HG03025 (cell line): Measurements from ENCODE around the gene ROR2.

ENCODE experiments used
- ATAC-seq: cut with Tn5 transposase; IDR thresholded peaks from one replicate; pipeline ENCODE4 v1.9.1; 2021; ENCODE audit warnings: mild to moderate bottlenecking, moderate library complexity; ENCODE audit not compliant: unreplicated experiment, low FRiP score

The ROR2 gene

DNA sequence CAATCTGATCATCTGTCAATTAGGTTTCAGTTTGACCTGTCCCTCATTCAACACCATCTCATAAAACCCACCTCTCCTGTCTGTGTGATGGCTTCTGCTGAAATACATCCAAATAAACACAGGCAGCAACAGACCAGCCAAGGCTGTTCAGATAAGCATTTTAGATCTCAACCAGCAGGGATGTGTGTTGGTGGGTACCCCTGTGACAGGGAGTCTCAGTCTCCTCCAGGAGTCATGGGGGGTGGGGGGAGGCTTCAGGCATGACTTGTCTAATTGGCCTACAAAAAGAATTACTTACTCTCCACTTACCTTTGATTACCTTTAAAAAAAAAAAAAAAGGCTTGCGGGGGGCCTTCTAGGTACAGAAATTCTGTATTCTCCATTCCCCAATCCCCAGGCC lies 65.9 kb downstream of the ROR2 start:
- no peak for ATAC-seq

DNA sequence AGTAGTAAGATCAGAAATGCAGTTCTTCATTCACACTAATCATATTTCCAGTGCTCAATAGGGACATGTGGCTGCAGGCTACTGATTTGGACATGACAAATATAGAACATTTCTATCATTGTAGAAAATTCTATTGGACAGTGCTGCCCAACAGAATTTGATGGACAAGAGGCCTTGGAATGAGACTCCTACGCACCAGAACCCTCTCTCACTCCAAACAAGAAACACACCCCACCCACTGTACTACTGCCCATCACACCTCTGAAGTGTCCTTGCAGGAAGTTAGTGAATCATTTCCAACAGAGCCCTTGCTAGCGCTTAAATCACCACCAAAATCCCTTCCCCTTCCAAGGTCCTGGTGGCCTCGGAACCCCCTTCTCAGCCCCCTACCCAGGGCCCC lies 66.5 kb downstream of the ROR2 start:
- no peak for ATAC-seq

GRCh38 chr9:91882627-91883026 lies 67.4 kb downstream of the ROR2 start:
- ATAC-seq, result no peak

GRCh38 chr9:91880378-91880972 lies 69.6 kb downstream of the ROR2 start:
- ATAC-seq, result no peak

- no peak for ATAC-seq
Observed at GRCh38 chr9:91879231-91879630, 70.8 kb downstream of the ROR2 start.

GRCh38 chr9:91873637-91874051 lies 76.4 kb downstream of the ROR2 start:
- no peak for ATAC-seq

GRCh38 chr9:91868732-91869391 lies 81.2 kb downstream of the ROR2 start:
- no peak for ATAC-seq

- ATAC-seq, result no peak
Observed at GRCh38 chr9:91867740-91868139, 82.3 kb downstream of the ROR2 start.

DNA sequence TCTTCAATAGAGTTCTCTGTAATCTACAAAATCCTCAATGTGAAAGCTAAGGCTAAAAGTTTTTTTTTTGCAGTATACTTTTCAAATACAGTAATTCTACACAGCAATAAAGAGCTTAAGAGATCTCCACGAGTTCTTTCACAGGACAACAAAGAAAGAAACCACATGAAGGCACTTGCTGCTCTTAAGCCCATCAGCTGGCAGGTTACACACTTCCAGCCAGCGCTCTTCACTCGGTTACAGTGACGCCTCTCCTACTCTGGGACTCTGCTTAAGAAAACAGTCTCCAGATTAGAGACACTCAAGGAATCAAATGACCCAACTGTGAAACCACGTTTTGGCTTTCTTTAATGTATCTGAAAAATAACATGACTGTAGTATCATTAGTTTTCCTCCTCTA lies 85.0 kb downstream of the ROR2 start:
- ATAC-seq, result no peak

GRCh38 chr9:91864380-91864779 lies 85.6 kb downstream of the ROR2 start:
- no peak for ATAC-seq

DNA sequence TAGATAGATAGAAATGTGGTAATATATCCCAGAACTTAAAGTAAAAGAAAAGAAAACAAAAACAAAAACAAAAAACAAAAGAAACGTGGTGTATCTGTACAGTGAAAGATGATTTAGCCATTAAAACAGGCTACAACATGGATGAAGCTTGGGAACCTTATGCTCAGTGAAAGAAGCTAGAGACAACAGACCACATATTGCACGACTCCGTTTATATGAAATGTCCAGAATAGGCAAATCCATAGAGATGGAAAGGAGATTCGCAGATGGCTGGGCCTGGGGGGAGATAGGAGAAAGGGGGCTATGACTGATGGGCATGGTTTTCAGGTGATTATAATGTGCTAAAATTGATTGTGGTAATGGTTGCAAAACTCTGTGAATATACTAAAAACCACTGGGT lies 86.6 kb downstream of the ROR2 start:
- ATAC-seq, result no peak

DNA sequence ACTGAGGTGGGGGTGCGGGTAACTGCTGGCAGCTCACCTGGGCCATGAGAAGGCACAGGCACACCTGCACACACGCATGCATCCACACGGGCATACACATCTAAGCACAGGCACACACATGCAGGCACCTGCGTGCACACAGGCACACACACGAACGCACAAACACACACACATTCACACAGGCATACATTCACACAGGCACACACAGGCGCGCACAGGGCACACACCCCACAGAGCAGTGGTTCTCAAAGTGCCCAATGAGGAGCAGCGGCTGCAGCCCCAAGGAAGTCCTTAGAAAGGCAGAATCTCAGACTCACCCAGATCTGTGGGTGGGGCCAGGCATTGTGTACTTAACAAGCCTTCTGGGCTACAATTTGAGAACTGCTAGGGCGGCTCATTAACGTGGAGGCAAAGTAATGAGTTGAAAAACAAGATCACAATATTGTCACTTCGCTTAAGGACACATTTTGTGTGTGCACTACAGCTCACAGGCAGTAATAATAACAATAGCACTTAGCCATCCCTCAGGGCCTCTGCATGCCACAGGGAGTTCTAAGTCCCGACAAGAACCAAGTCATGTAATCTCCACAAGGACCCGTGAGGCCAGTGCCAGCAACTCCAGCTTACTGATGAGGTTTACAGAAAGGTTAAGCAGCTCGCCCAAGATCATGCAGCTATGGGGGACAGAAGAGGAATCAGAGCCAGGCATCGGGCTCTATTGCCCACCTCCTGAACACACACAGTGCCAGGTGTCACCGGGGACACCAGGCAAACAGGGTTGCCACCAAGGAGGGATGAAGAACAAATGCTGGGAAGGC lies 91.6 kb downstream of the ROR2 start:
- ATAC-seq, result no peak

DNA sequence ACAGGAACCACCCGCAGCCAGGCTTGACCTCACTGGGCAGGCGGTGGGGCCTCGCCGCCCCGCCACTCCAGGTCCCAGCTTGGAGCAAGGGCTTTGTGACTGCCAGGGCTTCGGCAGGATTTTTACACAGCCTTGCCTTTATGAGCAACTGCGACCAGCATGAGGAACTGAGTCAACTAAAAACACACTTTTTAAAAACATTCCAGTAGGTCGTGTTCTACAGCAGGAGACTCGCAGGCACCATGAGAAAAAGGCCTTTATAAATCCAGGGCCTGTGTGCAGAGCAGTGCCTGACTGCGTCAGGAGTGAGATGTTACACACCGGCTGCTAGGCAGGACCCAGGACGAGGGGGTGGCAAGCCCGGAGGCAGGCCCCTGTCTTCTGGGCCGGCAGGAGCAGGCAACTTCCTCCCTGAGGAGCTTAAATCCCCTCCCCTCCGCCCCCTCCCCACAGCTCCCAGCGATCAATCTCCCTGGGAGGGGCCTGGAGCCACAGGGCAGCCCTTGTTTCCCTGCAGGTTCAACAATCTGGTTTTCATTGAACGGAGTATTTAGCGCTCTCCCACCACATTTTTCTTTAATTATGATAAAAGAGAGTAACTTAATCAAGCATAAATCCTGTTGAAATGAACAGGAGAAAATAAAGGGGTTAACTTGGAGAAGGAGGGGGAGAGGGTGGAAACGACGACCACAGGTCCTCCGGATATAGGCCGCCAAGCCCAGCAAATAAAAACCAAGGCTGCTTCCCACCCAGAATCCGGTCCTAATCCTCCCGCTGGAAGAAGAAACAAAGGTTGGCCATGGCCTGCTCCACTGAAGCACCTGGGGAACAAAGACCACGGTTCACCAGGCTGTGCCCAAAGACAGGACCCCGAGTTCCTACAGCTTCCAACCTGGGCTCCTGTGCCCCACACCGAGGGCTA lies 92.5 kb downstream of the ROR2 start:
- ATAC-seq, result no peak

GRCh38 chr9:91856419-91856818 lies 93.6 kb downstream of the ROR2 start:
- no peak for ATAC-seq

GRCh38 chr9:91855196-91855595 lies 94.8 kb downstream of the ROR2 start:
- ATAC-seq, result no peak

- no peak for ATAC-seq
Observed at GRCh38 chr9:91852801-91853347, 97.2 kb downstream of the ROR2 start.

DNA sequence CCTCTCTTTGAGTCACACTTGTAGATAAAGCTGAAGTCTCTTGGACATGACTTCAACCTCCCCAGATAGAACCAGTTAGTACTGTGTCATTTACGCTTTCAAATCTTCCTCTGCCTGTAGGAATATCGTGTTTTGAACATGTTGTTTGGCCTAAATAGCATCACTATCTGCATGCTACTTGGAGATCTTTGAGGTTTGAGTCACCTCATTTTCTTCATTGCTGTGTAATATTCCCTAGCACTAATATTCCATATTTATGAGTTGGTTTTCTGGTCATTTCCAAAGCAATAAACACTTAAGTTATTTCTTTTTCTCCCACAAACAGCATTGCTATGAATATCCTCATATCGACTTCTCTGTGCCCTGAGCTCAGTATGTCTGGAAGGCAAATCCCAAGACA lies 100.3 kb downstream of the ROR2 start:
- no peak for ATAC-seq

DNA sequence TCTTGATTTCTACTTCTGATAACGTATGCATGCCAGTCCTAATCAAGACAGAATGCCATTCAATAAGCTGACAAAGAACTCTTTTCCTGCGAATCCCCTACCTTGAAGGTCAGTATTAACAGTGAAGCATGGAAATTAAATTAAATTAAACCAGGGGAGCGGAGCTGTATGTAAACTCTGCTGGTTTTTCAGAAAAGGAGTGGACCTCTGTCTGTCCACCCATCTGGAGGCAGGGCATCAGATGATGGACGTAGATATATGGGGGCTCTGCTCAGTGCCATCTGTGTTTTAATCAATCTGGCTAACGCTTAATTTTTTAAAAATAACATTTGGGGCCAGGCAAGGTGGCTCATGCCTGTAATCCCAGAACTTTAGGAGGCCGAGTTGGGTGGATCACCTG lies 101.9 kb downstream of the ROR2 start:
- ATAC-seq, result no peak

DNA sequence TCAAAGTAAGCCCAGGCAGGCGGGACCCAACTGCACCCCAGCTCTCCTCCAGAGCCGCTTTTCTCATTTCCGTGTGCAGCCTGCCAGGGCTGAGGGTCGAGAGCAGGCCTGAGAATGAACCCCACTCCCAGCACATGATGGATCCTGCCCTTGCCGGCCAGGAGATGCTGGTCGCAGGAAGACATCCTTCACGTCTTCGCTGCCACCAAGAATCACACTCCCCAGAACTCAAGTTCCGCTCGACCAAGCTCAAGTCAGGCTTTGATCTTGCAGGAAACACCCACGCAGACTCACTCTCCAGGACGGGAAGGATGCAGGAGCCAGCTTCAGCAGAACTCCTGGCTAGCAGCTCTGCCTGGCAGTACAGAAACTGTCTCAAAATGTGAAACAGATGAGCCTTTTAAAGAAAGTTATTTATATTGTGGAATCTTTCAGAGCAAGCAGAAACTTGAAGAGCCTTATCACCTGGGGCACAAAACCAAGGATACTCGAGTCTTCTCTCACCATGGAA lies 102.4 kb downstream of the ROR2 start:
- no peak for ATAC-seq

- ATAC-seq, result no peak
Observed at GRCh38 chr9:91845879-91846278, 104.1 kb downstream of the ROR2 start.
